GM18520 (cell line): Measurements from ENCODE around the gene PRPSAP1.

ENCODE experiments used
- ATAC-seq: cut with Tn5 transposase; IDR thresholded peaks from one replicate; pipeline ENCODE4 v1.9.1; 2021; ENCODE audit not compliant: unreplicated experiment

PRPSAP1 gene

GRCh38 chr17:76267051-76267576 is 86.6 kb downstream of the PRPSAP1 start:
- ATAC-seq, result no peak

GRCh38 chr17:76266244-76266938 is 87.3 kb downstream of the PRPSAP1 start:
- no peak for ATAC-seq

GRCh38 chr17:76265624-76266243 is 88.0 kb downstream of the PRPSAP1 start:
- no peak for ATAC-seq

- ATAC-seq, result peak; percentile 54
These were observed 88.7 kb downstream of the PRPSAP1 start, which contains the start of gene UBALD2 for GRCh38 chr17:76264755-76265623. Gene UBALD2 (plus strand): TSS chr17:76265348. CDS start chr17:76265506, 158 bp downstream.

- ATAC-seq, result no peak
These were observed 89.3 kb downstream of the PRPSAP1 start for GRCh38 chr17:76264425-76264754.

GRCh38 chr17:76263896-76264295 is 89.8 kb downstream of the PRPSAP1 start:
- ATAC-seq, result no peak

- no peak for ATAC-seq
These were observed 90.9 kb downstream of the PRPSAP1 start for GRCh38 chr17:76262732-76263344.

GRCh38 chr17:76261421-76262215 is 92.1 kb downstream of the PRPSAP1 start:
- ATAC-seq, result no peak

GRCh38 chr17:76260669-76261068 is 93.0 kb downstream of the PRPSAP1 start:
- ATAC-seq, result no peak

- ATAC-seq, result no peak
These were observed 93.5 kb downstream of the PRPSAP1 start for GRCh38 chr17:76260220-76260619.
